ENCODE measurements around the gene TLE4. TPM values are rescaled to one million over a fixed set of nuclear protein-coding genes. Genes with fewer than 3 reads are reported as not detected.

The TLE4 gene
- total and polyA plus RNA-seq, 2 of the 4 experiments (the other 2 are of a cell fraction) = 68.0 to 78.1 TPM

DNA sequence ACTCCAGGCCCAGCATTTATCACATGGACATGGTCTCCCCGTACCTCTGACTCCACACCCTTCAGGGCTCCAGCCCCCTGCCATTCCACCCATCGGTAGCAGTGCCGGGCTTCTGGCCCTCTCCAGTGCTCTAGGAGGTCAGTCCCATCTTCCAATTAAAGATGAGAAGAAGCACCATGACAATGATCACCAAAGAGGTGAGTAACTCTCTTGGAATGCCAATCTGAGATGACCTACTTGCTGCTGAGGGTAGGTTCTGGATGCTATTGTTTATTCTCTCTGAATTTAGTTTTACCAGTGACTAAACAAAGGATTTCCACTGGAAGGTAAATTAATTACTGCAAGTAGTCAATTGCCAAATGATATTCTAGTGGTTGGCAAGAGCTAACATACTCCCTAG lies 80.8 kb downstream of the TLE4 start:
- in situ Hi-C loops (cut with MboI; ENCODE audit: low sequenced_read_pairs) (no loop called here), dilution Hi-C loops (cut with HindIII; ENCODE audit: low sequenced_read_pairs, unreplicated experiment) (no loop called here), intact Hi-C loops (cut with micrococcal nuclease) (no loop called here)
- no peak overlapping the region for H2BK120ac ChIP-seq (ENCODE audit: low read depth, low read length)
- peaks cover 13 to 41% of the 10 kb centered on the region in 2 experiments for H3K79me1 ChIP-seq (ENCODE audit: low read depth in 1 of 2, low read length in 2 of 2)
- ChIA-PET POLR2A (ENCODE audit: unreplicated experiment) (no interaction called here), CTCF (no interaction called here)
- no peak overlapping the region; the same call in 1 of the 2 replicates for H3K14ac ChIP-seq (replicated peaks; ENCODE audit: low read depth, low read length)
- H3K4me3 ChIP-seq (ENCODE audit: insufficient read depth, low read depth, low read length) = no peak overlapping the region
- no CpG with 5 or more reads among the region's 3 CpGs for WGBS, 2 experiments (ENCODE audit: extremely low coverage in 2 of 2, insufficient read length in 1 of 2)
- no peak overlapping the region for H2BK15ac ChIP-seq (ENCODE audit: low read depth, low read length)
- H3K9ac ChIP-seq (ENCODE audit: low read depth, low read length) = no peak overlapping the region
- H3K4me1 ChIP-seq (ENCODE audit: control insufficient read depth, insufficient read depth, low read length) = peaks cover 14% of the 10 kb centered on the region
- peaks cover 6% of the 10 kb centered on the region; the same call in 1 of the 2 replicates for H3K9me1 ChIP-seq (ENCODE audit: insufficient read depth, low read length)
- no peak overlapping the region for H4K8ac ChIP-seq (ENCODE audit: low read depth in 2 of 2, low read length in 2 of 2)
- no peak overlapping the region for H3K18ac ChIP-seq (ENCODE audit: low read depth, low read length)
- no peak overlapping the region for H2AK5ac ChIP-seq (ENCODE audit: low read depth, low read length)
- H2BK20ac ChIP-seq (ENCODE audit: low read depth, low read length) = no peak overlapping the region
- ATAC-seq (ENCODE audit: low read depth) = peak; percentile 44; the same call in 1 of the 2 replicates
- H4K5ac ChIP-seq (ENCODE audit: low read depth, low read length) = no peak overlapping the region
- no peak overlapping the region for H2AK9ac ChIP-seq (replicated peaks; ENCODE audit: low read depth, low read length, poor library complexity)
- no peak overlapping the region for H3K4me2 ChIP-seq (ENCODE audit: low read depth, low read length)
- TF ChIP-seq, protein P1, sequence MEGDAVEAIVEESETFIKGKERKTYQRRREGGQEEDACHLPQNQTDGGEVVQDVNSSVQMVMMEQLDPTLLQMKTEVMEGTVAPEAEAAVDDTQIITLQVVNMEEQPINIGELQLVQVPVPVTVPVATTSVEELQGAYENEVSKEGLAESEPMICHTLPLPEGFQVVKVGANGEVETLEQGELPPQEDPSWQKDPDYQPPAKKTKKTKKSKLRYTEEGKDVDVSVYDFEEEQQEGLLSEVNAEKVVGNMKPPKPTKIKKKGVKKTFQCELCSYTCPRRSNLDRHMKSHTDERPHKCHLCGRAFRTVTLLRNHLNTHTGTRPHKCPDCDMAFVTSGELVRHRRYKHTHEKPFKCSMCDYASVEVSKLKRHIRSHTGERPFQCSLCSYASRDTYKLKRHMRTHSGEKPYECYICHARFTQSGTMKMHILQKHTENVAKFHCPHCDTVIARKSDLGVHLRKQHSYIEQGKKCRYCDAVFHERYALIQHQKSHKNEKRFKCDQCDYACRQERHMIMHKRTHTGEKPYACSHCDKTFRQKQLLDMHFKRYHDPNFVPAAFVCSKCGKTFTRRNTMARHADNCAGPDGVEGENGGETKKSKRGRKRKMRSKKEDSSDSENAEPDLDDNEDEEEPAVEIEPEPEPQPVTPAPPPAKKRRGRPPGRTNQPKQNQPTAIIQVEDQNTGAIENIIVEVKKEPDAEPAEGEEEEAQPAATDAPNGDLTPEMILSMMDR (conservative IDR thresholded peaks at IDR 0.05; ENCODE audit: low read depth, low read length) = no peak
- TF ChIP-seq MAZ (IDR thresholded peaks at IDR 0.05; ENCODE audit: borderline replicate concordance, low read depth, low read length) (no peak), BHLHE40 (IDR thresholded peaks at IDR 0.05; ENCODE audit: low read depth, low read length) (no peak), RAD21 (IDR thresholded peaks at IDR 0.05; ENCODE audit: low read length) (no peak), USF2 (IDR thresholded peaks at IDR 0.05; ENCODE audit: low read depth, low read length) (no peak), RFX5 (IDR thresholded peaks at IDR 0.05; ENCODE audit: low read depth, low read length) (no peak), ELK1 (IDR thresholded peaks at IDR 0.05; ENCODE audit: borderline replicate concordance, low read depth, low read length) (no peak), RCOR1 (IDR thresholded peaks at IDR 0.05; ENCODE audit: insufficient replicate concordance, low read length) (no peak), CHD1 (IDR thresholded peaks at IDR 0.05; ENCODE audit: low read depth, low read length) (no peak), CEBPB (IDR thresholded peaks at IDR 0.05; ENCODE audit: low read depth, low read length) (no peak), MAFK (IDR thresholded peaks at IDR 0.05; ENCODE audit: low read depth, low read length) (no peak), POLR2A (IDR thresholded peaks at IDR 0.05; ENCODE audit: low read depth, low read length) (no peak), NFE2L2 (IDR thresholded peaks at IDR 0.05; ENCODE audit: low read depth, low read length) (no peak), MXI1 (IDR thresholded peaks at IDR 0.05; ENCODE audit: borderline replicate concordance, low read depth, low read length) (no peak)
- no peak overlapping the region for H2AFZ ChIP-seq (replicated peaks; ENCODE audit: low read length, poor library complexity)
- H3K36me3 ChIP-seq (ENCODE audit: control insufficient read depth, insufficient read depth, low read length) = peaks cover 2% of the 10 kb centered on the region
- H4K91ac ChIP-seq (ENCODE audit: insufficient read depth, low read depth, low read length) = no peak overlapping the region
- H3K27me3 ChIP-seq (ENCODE audit: control insufficient read depth, insufficient read depth, low read length) = no peaks in the 10 kb centered on the region
- peak overlapping the region; percentile 15; the same call in 1 of the 2 replicates for H3K4ac ChIP-seq (ENCODE audit: low read depth, low read length)
- H4K20me1 ChIP-seq (ENCODE audit: insufficient read depth, low read length) = no peaks in the 10 kb centered on the region
- H2BK5ac ChIP-seq (ENCODE audit: low read depth, low read length, poor library complexity, severe bottlenecking) = peak overlapping the region; percentile 21
- no peak overlapping the region for H3K56ac ChIP-seq (ENCODE audit: extremely low read depth, insufficient read depth, low read length)
- BruUV-seq (replicated peaks) = no TSS peak
- DNase-seq = peak; percentile 53
- no peaks in the 10 kb centered on the region for H3K9me3 ChIP-seq (ENCODE audit: control insufficient read depth, insufficient read depth, low read length)
- no peak overlapping the region for H3K27ac ChIP-seq (ENCODE audit: insufficient read depth, low read length)
- H3K23ac ChIP-seq (ENCODE audit: low read depth, low read length) = no peak overlapping the region

Measured in IMR-90 (cell line).